ENCODE measurements around the gene B4GALNT2. TPM values are rescaled to one million over a fixed set of nuclear protein-coding genes. Genes with fewer than 3 reads are reported as not detected.

Gene B4GALNT2
- total and polyA plus RNA-seq, 2 experiments from 2014 or later, result not detected

GRCh38 chr17:49225554-49226236 lies 93.1 kb downstream of the B4GALNT2 start:
- Histone ChIP-seq H3K4me1 (ENCODE audit: insufficient read depth) (no peaks in the 10 kb centered on the region), H3K9me3 (ENCODE audit: low read depth) (no peaks in the 10 kb centered on the region), H3K9me2 (ENCODE audit: insufficient read depth) (no peaks in the 10 kb centered on the region), H4K20me1 (ENCODE audit: insufficient read depth) (no peaks in the 10 kb centered on the region), H3K4me2 (ENCODE audit: unreplicated experiment) (no peak overlapping the region), H3K36me3 (ENCODE audit: low read depth) (no peaks in the 10 kb centered on the region), H3K27me3 (replicated peaks; ENCODE audit: insufficient read depth) (peaks cover 56% of the 10 kb centered on the region), H3K9ac (no peak overlapping the region), H3K4me3 (no peak overlapping the region), H3K27ac (no peak overlapping the region), H2AFZ (no peak overlapping the region), H3F3A (ENCODE audit: insufficient read depth) (no peaks in the 10 kb centered on the region), H3K79me2 (ENCODE audit: insufficient read depth) (no peaks in the 10 kb centered on the region)
- WGBS, 2 experiments (ENCODE audit: low coverage in 1 of 2, low lambda C conversion rate in 2 of 2, missing lambda C conversion rate in 2 of 2), result 34 to 49% methylated on average over 6 to 8 of the region's 8 CpGs
- TF ChIP-seq EZH2phosphoT487 (IDR thresholded peaks at IDR 0.05; ENCODE audit: insufficient read depth, low read depth) (no peak), EZH2 (IDR thresholded peaks at IDR 0.05; ENCODE audit: insufficient read depth, poor library complexity, severe bottlenecking) (no peak)
- in situ Hi-C loops (cut with MboI), result no loop called here
- no peak for DNase-seq

Other genes starting within 250 kb of the B4GALNT2 start
- gene ATP5MC1, start 240.0 kb upstream of the B4GALNT2 start, total RNA-seq (2014; rRNA removed; shearing (Covaris generic)), result 85.7 and 108 TPM in 2 replicates
- gene ATP5MC1, start 240.0 kb upstream of the B4GALNT2 start, polyA plus RNA-seq (2016; fragmentation: Nextera tagmentation; extraction: Ambion mirVana), result 212 and 221 TPM in 2 replicates
- gene UBE2Z, start 224.4 kb upstream of the B4GALNT2 start, total RNA-seq (2014; rRNA removed; shearing (Covaris generic)), result 104 and 124 TPM in 2 replicates
- gene UBE2Z, start 224.4 kb upstream of the B4GALNT2 start, polyA plus RNA-seq (2016; fragmentation: Nextera tagmentation; extraction: Ambion mirVana), result 80.4 and 85.6 TPM in 2 replicates
- 81.6 and 94.9 TPM in 2 replicates for gene SNF8, start 187.9 kb upstream of the B4GALNT2 start, total RNA-seq (2014; rRNA removed; shearing (Covaris generic))
- gene SNF8, start 187.9 kb upstream of the B4GALNT2 start, polyA plus RNA-seq (2016; fragmentation: Nextera tagmentation; extraction: Ambion mirVana), result 176 and 179 TPM in 2 replicates
- not detected in 2 replicates for gene GIP, start 164.2 kb upstream of the B4GALNT2 start, total RNA-seq (2014; rRNA removed; shearing (Covaris generic))
- 0.28 TPM in 1 of 2 replicates, not detected in the other for gene GIP, start 164.2 kb upstream of the B4GALNT2 start, polyA plus RNA-seq (2016; fragmentation: Nextera tagmentation; extraction: Ambion mirVana)
- gene IGF2BP1, start 135.4 kb upstream of the B4GALNT2 start, total RNA-seq (2014; rRNA removed; shearing (Covaris generic)), result 4.3 and 5.7 TPM in 2 replicates
- gene IGF2BP1, start 135.4 kb upstream of the B4GALNT2 start, polyA plus RNA-seq (2016; fragmentation: Nextera tagmentation; extraction: Ambion mirVana), result 5.6 and 8.1 TPM in 2 replicates
- gene GNGT2, start 77.8 kb downstream of the B4GALNT2 start, total RNA-seq (2014; rRNA removed; shearing (Covaris generic)), result not detected in 2 replicates
- not detected in 2 replicates for gene GNGT2, start 77.8 kb downstream of the B4GALNT2 start, polyA plus RNA-seq (2016; fragmentation: Nextera tagmentation; extraction: Ambion mirVana)
- not detected in 2 replicates for gene ABI3, start 77.9 kb downstream of the B4GALNT2 start, total RNA-seq (2014; rRNA removed; shearing (Covaris generic))
- gene ABI3, start 77.9 kb downstream of the B4GALNT2 start, polyA plus RNA-seq (2016; fragmentation: Nextera tagmentation; extraction: Ambion mirVana), result 0.37 TPM in 1 of 2 replicates, not detected in the other
- gene PHOSPHO1, start 98.0 kb downstream of the B4GALNT2 start, total RNA-seq (2014; rRNA removed; shearing (Covaris generic)), result not detected in 2 replicates
- gene PHOSPHO1, start 98.0 kb downstream of the B4GALNT2 start, polyA plus RNA-seq (2016; fragmentation: Nextera tagmentation; extraction: Ambion mirVana), result not detected in 2 replicates
- gene ZNF652, start 229.5 kb downstream of the B4GALNT2 start, total RNA-seq (2014; rRNA removed; shearing (Covaris generic)), result 17.2 and 18.1 TPM in 2 replicates
- 12.4 and 13.1 TPM in 2 replicates for gene ZNF652, start 229.5 kb downstream of the B4GALNT2 start, polyA plus RNA-seq (2016; fragmentation: Nextera tagmentation; extraction: Ambion mirVana)